ENCODE measurements around the gene ANKRD17.

Gene ANKRD17

GRCh38 chr4:73055241-73055897, 203.2 kb downstream of the ANKRD17 start:
- DNase-seq (ENCODE audit: low read depth in 1 of 2, low spot score in 1 of 2) = no peak

GRCh38 chr4:73053974-73054480, 204.6 kb downstream of the ANKRD17 start:
- no peak for DNase-seq (ENCODE audit: low read depth in 1 of 2, low spot score in 1 of 2)

GRCh38 chr4:73053076-73053475, 205.5 kb downstream of the ANKRD17 start:
- no peak for DNase-seq (ENCODE audit: low read depth in 1 of 2, low spot score in 1 of 2)

GRCh38 chr4:73051625-73052024, 207.0 kb downstream of the ANKRD17 start:
- no peak for DNase-seq (ENCODE audit: low read depth in 1 of 2, low spot score in 1 of 2)

- DNase-seq (ENCODE audit: low read depth in 1 of 2, low spot score in 1 of 2) = no peak
These were observed 212.7 kb downstream of the ANKRD17 start for GRCh38 chr4:73045879-73046278.

- DNase-seq (ENCODE audit: low read depth in 1 of 2, low spot score in 1 of 2) = no peak
These were observed 221.5 kb downstream of the ANKRD17 start for GRCh38 chr4:73037057-73037456.

GRCh38 chr4:73036123-73036522, 222.5 kb downstream of the ANKRD17 start:
- DNase-seq (ENCODE audit: low read depth in 1 of 2, low spot score in 1 of 2) = no peak

- DNase-seq (ENCODE audit: low read depth in 1 of 2, low spot score in 1 of 2) = no peak
These were observed 223.7 kb downstream of the ANKRD17 start for GRCh38 chr4:73034896-73035295.

DNA sequence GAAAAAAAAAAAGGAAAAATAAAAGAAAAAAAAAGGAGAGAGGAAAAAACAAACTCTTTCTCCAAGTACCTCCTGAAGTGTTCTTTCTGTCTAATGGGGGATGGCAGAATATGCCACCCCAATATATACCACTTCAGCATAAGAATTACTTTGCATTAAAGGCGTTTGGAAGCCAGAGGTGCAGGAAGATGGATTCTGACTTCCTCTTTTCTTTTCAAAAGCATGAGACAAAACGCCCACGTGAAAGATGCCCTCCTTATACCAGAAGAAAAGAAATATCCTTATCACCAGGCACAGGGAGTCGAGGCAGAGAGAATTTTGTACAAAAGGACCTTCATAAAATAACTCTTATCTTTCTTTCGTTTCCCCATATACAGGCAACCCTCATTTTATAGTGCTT, 230.0 kb downstream of the ANKRD17 start:
- no peak for DNase-seq (ENCODE audit: low read depth in 1 of 2, low spot score in 1 of 2)

Data from activated T-helper 1 cell treated with anti-CD3 and anti-CD28 coated beads, Interleukin-2, amount 50 U/mL, for 16 hours (primary cell).